Amygdala (tissue), 56 donors: Measurements from ENCODE around the gene C1orf167.

ENCODE experiments used
- DNase-seq, 56 donors: peaks; one replicate each; lab custom pipeline; 2025; lab: John Stamatoyannopoulos, UW

The C1orf167 gene, protein sequence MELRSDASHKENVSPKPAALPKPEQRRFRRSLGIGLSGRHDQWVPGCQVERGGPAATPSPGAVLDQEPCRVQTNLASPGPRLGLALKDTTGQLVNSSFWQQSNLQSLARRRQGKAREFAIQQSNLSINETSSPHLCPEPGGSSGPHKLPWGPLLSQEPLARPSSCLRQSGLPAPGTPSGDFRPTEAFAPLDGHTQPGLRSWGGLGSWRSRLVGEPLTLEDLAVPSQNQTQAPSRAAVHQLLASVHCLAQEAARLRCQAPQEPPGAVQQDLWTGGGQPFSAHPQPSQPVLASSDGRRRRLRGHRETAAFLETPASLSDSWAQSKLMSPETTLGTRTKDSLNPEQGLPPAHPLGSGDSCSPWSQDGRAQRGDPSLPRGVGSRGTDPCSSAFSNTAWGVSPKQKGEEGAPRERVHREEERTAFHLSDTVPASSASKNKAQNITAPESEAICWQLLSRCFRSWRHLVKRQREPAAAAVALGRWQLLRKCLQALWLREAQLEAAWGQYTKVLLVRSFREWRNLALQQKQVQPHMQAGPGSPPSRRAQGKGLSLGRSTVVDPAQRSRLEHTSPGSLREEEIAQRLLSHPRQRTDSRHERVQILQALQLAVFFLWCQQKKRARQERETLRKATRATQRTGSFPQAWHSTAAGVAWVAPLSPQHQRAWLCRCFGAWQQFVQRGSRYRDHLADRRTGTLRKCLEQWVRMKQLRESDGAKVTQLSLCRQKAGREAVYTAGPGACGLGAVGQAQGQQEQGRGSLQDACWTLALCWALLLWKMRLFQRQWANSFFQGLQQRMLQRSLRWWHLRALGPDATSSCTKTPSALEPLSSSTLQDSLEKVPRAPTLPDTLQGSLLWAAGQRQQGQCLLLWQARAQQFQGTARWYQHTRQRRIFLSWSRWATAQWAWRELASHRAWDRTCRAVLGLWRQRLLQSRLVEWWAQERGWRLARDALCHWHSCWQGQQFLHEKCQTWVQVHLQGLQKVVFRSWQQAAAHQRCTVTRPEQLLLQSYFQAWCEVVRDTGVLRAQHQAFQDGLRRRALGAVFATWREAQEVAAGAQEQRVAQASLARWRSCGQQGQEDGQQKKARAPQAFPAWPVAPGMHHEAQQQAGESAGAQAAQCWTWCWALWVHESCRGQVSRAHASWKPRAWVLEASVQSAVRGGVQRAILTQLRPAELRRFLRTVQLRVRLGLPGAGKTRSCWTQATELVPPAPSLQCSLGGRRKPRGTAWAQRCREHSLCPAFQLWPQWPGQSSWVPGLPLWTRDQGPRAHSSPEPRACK (N-terminal part only)

GRCh38 chr1:11761988-11762406 lies at the start of gene C1orf167:
Gene C1orf167 (plus strand): TSS chr1:11762193. CDS start chr1:11764401, 2,208 bp downstream.
- no peak for DNase-seq

DNA sequence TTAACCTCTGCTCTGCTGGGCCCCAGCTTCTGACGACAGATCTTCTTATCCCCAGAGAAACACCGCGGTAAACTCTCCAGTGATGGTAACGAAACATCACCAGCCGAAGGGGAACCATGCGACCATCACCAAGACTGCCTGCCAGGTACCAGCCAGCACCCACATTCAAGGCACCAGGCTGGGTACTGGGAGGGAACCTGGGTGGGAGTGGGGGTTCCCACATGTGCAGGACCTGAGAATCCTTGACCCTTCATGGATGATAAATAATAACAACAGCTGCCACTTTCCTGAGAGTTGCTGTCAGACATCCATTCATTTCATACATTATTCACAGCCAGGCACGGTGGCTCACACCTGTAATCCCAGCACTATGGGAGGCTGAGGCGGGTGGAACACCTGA lies 49.7 kb upstream of the C1orf167 start:
- DNase-seq, result no peak

DNA sequence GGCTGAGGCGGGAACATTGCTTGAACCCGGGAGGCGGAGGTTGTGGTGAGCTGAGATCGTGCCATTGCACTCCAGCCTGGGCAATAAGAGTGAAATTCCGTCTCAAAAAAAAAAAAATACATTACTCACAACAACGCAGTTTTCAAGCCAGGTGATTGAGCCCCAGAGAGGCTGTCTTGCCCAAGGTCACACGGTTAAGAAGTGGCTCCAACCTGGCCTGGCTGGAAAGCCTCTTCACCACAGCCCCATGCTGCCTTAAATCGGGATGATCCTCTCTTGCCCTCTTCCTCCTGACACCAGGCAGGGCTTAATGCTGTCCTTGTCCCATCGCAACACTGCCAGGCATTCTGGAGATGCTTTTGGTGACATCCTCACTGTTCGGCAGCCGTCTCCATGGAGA lies 48.9 kb upstream of the C1orf167 start:
- no peak for DNase-seq

GRCh38 chr1:11714831-11715575 lies 47.0 kb upstream of the C1orf167 start:
- peak in 11 of 56 donors; percentile 4 to 48 (median 22) for DNase-seq

DNA sequence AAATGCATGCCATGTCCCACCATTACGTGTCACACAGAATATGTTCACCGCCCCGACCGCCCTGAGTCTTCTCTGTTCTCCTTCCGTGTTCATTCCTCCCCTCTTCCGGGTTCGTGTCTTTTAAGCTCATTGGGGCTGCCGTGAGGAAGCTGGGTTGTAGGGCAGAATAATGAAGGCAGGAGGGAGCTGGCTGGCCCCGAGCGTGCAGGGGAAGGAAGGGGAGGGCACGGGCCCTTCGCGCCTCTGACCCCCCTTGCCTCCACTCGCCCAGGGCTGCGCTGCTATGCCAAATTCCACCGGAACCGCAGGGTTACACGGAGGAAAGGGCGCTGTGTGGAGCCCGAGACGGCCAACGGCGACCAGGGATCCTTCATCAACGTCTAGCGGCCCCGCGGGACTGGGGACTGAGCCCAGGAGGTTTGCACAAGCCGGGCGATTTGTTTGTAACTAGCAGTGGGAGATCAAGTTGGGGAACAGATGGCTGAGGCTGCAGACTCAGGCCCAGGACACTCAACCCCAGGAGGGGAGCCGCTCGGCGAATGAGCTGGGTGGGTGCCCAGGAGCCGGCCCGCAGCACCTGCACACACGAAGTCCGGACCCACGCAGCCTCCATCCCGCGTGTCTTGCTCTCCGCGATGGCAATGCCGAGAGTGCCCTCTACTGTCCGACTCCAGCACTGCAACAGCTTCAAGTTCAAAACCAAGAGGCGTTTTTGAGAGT lies 42.5 kb upstream of the C1orf167 start:
- DNase-seq, result peak in 55 of 56 donors; percentile 14 to 92 (median 59)

- no peak for DNase-seq
These were observed 42.0 kb upstream of the C1orf167 start for GRCh38 chr1:11720033-11720376.

- peak in 25 of 56 donors; percentile 8 to 69 (median 37) for DNase-seq
These were observed 41.5 kb upstream of the C1orf167 start for GRCh38 chr1:11720525-11720924.

DNA sequence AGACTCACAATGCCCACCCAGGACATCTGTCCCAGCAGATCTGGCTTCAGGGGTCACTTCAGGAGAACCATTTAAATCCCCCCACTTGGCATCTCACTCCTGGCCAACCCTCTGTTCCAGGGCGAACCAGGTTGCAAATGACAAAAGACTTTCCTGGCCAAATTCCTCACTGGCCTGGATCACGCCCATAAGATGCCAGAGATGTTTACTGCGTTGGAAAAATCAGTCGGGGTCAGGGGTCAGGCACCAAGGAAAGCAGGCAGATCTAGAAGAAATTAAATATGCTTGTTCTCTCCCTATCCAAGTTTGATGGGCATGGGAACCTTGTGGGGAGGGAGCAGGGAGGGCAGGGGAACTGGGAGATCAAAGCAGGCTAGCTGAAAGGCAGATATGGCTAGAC lies 40.7 kb upstream of the C1orf167 start:
- DNase-seq, result no peak

GRCh38 chr1:11722538-11722937 lies 39.5 kb upstream of the C1orf167 start:
- DNase-seq, result no peak

GRCh38 chr1:11725616-11726015 lies 36.4 kb upstream of the C1orf167 start:
- DNase-seq, result no peak

GRCh38 chr1:11727119-11727518 lies 34.9 kb upstream of the C1orf167 start:
- no peak for DNase-seq

- no peak for DNase-seq
These were observed 33.7 kb upstream of the C1orf167 start for GRCh38 chr1:11728126-11728806.

DNA sequence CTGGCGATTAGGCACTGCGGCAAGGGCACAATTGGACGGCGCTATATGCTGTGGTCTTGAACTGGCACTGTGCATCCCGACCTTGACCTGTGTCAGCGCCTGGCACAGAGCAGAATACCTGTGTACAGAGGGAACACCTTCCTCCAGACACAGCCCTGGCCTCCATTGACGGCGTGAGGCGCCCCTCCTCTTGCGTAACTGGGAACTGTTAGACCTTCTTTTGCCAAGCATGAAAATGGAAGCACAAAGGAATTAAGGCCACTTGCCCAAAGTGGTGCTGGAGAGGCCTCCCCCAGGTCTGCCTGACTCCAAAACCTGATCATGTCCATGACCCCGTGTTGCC lies 32.9 kb upstream of the C1orf167 start:
- no peak for DNase-seq

DNA sequence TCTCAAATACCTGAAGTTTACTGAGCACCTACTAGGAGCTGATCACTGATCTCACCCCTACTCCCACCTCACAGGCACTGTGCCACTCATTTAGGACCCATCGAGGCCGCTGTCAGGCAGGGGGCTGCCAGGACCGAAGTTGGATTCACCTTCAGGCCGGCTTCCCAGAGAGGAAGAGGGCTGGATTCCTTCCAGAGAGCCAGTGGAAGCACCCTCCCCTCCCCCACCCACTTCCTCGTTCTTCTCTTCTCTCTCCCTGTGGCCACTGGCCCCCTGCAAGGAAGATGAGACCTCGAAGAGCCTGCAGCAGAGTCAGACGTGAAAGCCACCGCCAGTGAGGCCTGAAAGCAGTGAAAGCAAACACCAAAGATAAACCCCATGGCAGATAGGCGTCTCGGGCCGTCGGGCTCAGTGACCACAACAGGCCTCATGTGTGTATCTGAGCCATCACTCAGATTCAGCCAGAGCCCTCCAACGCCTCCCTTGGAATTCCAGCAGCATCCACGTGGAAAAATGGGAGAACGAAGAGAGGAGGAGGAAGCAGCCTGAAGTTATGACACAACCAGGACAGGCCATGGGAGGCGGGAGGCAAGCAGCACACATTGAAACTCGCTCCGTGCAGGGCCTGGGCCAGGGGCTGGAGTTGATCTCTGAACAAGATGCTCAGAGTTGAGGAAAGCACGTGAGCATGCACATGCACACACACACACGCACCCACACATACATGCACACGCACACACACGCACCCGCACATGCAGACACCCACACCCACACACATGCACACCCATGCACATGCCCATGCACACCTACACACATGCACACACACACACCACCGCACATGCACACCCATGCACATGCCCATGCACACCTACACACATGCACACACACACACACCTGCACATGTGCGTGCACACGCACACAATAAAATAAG lies 32.2 kb upstream of the C1orf167 start:
- peak in 1 of 56 donors; percentile 5 for DNase-seq

- peak in 5 of 56 donors; percentile 6 to 43 (median 12) for DNase-seq
These were observed 31.5 kb upstream of the C1orf167 start for GRCh38 chr1:11730429-11730891.

DNA sequence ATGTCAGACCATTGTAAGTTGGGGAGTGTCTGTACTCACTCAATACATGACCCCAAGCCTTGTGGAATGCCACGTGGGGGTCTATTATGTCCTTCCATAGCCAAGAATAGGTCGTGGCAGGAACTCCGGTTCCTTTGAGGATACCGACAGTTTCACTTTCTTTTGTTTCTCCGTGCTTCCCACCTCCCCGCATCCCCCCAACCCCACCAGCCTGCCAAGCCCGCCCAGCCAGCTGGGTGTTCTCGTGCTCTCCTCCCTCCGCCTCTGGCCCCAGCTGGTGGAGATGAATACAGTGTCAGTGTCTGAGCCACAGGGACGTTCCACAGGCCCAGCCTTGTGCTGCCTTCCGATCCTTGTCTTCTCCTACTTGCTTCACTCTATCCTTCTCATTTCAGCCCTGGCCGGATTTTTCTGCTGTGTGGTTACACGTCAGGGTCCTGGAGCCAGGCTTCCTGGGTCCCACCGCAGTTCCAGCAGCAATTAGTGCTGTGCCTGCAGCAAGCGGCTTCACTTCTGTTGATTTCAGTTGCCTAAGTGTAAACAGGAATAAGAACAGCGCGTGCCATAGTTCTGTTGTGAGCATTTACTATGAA lies 30.2 kb upstream of the C1orf167 start:
- DNase-seq, result peak; percentile 30 to 91 (median 76)

- DNase-seq, result no peak
These were observed 28.7 kb upstream of the C1orf167 start for GRCh38 chr1:11733306-11733705.
